Parathyroid adenoma (tissue), 2 donors: ENCODE data around the gene RPS10.

ENCODE experiments used
- H2AFZ ChIP-seq: fragments of 300-600 bp; sonication (generic); one replicate; pipeline ENCODE4 v1.7.0; 2017; ENCODE audit warnings: antibody characterized with exemption, mild to moderate bottlenecking
- H3K27ac ChIP-seq: fragments of 300-600 bp; sonication (generic); one replicate; pipeline ENCODE4 v1.7.0; 2017
- H3K27me3 ChIP-seq: fragments of 300-600 bp; sonication (generic); one replicate; pipeline ENCODE4 v1.7.0; 2017; ENCODE audit warnings: low read length; ENCODE audit not compliant: control insufficient read depth, insufficient read depth
- H3K36me3 ChIP-seq: fragments of 300-600 bp; sonication (generic); one replicate; pipeline ENCODE4 v1.7.0; 2017; ENCODE audit warnings: low read length; ENCODE audit not compliant: control insufficient read depth, insufficient read depth
- H3K4me1 ChIP-seq: fragments of 300-600 bp; sonication (generic); one replicate; pipeline ENCODE4 v1.7.0; 2017; ENCODE audit warnings: control low read depth
- H3K4me2 ChIP-seq: fragments of 300-600 bp; sonication (generic); one replicate; pipeline ENCODE4 v1.7.0; 2017; ENCODE audit warnings: low read length
- H3K4me3 ChIP-seq: fragments of 300-600 bp; sonication (generic); one replicate; pipeline ENCODE4 v1.7.0; 2017; ENCODE audit warnings: low read depth, low read length
- H3K79me2 ChIP-seq: fragments of 300-600 bp; sonication (generic); one replicate; pipeline ENCODE4 v1.7.0; 2017; ENCODE audit warnings: control low read depth
- H3K9ac ChIP-seq: fragments of 300-600 bp; sonication (generic); one replicate; pipeline ENCODE4 v1.7.0; 2017; ENCODE audit warnings: mild to moderate bottlenecking
- H3K9me3 ChIP-seq: fragments of 300-600 bp; sonication (generic); one replicate; pipeline ENCODE4 v1.7.0; 2017; ENCODE audit warnings: low read length; ENCODE audit not compliant: control insufficient read depth
- TF ChIP-seq, protein P1 (sequence below): fragments of 300-600 bp; sonication (generic); IDR thresholded peaks from one replicate; pipeline ENCODE4 v1.7.0; 2017; ENCODE audit warnings: antibody characterized with exemption, mild to moderate bottlenecking
- donor health status: primary hyperparathyroidism.

The RPS10 gene

DNA sequence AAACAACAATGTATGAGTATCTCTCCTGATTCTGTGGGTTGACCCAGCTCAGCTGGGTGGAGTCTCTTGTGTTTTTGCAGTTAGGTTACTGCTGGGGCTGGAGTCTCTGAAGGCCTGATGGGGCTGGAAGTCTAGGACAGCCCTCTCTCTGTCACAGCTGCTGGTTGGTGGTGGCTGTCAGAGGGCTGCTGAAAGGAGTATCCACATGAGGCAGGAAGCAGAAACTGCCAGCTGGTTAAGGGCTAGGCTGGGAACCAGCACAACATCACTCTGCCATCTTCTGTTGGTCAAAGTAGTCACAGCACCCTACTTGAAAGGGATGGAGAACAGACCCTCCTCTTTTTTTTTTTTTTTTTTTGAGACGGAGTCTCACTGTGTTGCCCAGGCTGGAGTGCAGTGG, 30.0 kb upstream of the RPS10 start:
- no peaks in the 10 kb centered on the region for H3K36me3 ChIP-seq

DNA sequence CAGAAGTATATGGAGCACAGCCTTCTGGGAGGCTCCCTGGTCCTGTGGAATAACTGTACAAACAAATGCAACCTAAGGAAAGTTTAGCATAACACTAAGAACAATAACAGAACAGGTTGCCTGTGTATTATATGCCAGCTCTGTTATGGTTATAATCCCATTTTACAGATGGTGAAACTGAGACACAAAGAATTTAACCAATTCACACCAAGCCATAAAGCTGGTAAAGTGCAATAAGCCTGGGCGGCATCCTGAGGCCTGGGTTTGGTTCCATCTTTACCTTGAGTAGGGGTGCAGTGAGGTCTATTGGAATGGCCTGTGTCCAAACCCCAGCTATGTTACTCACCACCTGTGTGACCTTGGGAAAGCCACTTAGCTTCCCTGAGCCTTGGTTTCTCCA, 25.3 kb upstream of the RPS10 start:
- TF ChIP-seq, protein P1, sequence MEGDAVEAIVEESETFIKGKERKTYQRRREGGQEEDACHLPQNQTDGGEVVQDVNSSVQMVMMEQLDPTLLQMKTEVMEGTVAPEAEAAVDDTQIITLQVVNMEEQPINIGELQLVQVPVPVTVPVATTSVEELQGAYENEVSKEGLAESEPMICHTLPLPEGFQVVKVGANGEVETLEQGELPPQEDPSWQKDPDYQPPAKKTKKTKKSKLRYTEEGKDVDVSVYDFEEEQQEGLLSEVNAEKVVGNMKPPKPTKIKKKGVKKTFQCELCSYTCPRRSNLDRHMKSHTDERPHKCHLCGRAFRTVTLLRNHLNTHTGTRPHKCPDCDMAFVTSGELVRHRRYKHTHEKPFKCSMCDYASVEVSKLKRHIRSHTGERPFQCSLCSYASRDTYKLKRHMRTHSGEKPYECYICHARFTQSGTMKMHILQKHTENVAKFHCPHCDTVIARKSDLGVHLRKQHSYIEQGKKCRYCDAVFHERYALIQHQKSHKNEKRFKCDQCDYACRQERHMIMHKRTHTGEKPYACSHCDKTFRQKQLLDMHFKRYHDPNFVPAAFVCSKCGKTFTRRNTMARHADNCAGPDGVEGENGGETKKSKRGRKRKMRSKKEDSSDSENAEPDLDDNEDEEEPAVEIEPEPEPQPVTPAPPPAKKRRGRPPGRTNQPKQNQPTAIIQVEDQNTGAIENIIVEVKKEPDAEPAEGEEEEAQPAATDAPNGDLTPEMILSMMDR = no peak
- H3K79me2 ChIP-seq = no peaks in the 10 kb centered on the region
- no peak overlapping the region for H3K4me2 ChIP-seq
- H3K36me3 ChIP-seq = no peaks in the 10 kb centered on the region
- no peak overlapping the region for H3K27ac ChIP-seq
- no peak overlapping the region for H3K4me3 ChIP-seq
- H3K27me3 ChIP-seq = no peaks in the 10 kb centered on the region
- H3K4me1 ChIP-seq = peaks cover 2% of the 10 kb centered on the region
- H3K9me3 ChIP-seq = no peaks in the 10 kb centered on the region
- no peak overlapping the region for H3K9ac ChIP-seq
- no peak overlapping the region for H2AFZ ChIP-seq

More for the DNA sequence above, 30.0 kb upstream of the RPS10 start:
- Histone ChIP-seq H3K4me3 (no peak overlapping the region), H3K27me3 (no peaks in the 10 kb centered on the region), H3K27ac (no peak overlapping the region), H3K4me1 (no peaks in the 10 kb centered on the region), H3K4me2 (no peak overlapping the region), H2AFZ (no peak overlapping the region), H3K9me3 (no peaks in the 10 kb centered on the region), H3K79me2 (no peaks in the 10 kb centered on the region), H3K9ac (no peak overlapping the region)
- TF ChIP-seq, protein P1 = no peak

DNA sequence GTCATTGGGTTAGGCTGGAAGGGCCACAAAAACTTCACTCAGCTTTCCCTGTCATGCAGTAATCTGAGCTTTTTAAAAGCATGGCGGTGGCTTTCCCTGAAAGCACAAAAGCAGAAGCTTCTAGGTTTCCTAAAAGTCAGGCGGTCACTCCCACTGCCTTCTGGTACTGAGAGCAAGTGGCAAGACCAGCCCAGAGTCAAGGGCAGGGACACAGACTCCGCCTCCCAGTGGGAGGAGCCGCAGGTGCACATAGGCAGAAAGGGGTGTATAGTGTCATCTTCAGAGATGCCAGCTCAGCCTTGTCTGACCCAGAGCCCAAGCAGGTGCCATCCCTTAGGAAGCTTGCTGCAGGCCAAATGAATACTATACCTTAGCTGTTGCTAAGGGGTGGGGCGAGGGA, 22.0 kb upstream of the RPS10 start:
- H3K27me3 ChIP-seq = no peaks in the 10 kb centered on the region
- H2AFZ ChIP-seq = peak overlapping the region; percentile 59
- no peak overlapping the region for H3K4me2 ChIP-seq
- H3K9ac ChIP-seq = no peak overlapping the region
- no peaks in the 10 kb centered on the region for H3K9me3 ChIP-seq
- H3K4me3 ChIP-seq = no peak overlapping the region
- no peak overlapping the region for H3K27ac ChIP-seq
- no peaks in the 10 kb centered on the region for H3K36me3 ChIP-seq
- TF ChIP-seq, protein P1 = no peak
- H3K79me2 ChIP-seq = no peaks in the 10 kb centered on the region
- peaks cover 2% of the 10 kb centered on the region for H3K4me1 ChIP-seq

DNA sequence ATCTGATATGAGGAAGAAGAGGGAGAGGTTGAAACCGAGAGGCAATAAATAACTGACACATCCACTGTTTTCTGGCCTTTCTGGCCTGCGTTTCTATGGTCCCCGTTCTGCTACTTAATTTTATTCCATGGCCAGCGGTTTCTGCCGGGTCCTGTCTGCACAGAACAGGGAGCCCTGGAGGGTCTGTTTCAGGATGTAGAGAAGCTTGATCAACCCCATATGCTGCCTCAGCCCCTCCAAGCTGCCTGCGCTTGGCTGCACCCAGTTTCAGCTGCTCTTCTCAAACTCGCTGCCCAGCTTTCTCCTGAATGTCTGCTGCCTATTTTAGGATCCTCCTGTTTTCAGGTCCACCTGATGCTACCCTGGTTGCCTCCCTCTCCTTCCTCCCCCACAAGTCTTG, 21.5 kb upstream of the RPS10 start:
- Histone ChIP-seq H3K36me3 (no peaks in the 10 kb centered on the region), H3K9ac (no peak overlapping the region), H3K79me2 (no peaks in the 10 kb centered on the region), H3K4me3 (no peak overlapping the region), H2AFZ (peak overlapping the region; percentile 59), H3K27ac (no peak overlapping the region), H3K27me3 (no peaks in the 10 kb centered on the region), H3K9me3 (no peaks in the 10 kb centered on the region), H3K4me1 (peaks cover 2% of the 10 kb centered on the region), H3K4me2 (no peak overlapping the region)
- TF ChIP-seq, protein P1 = no peak

DNA sequence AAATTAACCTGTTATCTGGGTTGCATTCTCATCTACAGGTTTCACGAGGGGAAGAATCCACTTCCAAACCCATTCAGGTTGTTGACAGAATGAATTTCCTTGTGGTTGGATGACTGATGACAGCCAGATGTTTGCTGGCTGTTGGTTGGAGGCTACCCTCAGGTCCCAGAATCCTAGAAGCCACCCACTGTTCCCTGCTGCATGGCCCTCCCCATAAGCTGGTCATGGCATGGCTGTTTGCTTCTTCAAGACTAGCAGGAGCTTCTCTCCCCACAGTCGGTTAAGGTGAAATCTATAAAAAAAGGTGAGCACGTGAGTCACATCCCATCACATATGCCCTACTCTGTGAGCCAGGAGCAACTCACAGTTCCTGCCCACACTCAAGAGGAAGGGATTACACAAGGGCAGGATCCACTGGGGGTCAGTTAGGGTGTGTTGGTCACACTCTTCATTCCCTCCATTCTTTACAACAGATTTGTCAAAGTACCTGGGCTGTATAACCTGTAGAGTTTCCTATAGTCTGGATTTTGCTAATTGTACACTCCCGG, 19.5 kb upstream of the RPS10 start:
- H3K4me1 ChIP-seq = peaks cover 2% of the 10 kb centered on the region
- no peaks in the 10 kb centered on the region for H3K27me3 ChIP-seq
- TF ChIP-seq, protein P1 = no peak
- no peak overlapping the region for H3K9ac ChIP-seq
- H3K4me2 ChIP-seq = no peak overlapping the region
- no peak overlapping the region for H3K27ac ChIP-seq
- H3K36me3 ChIP-seq = no peaks in the 10 kb centered on the region
- H3K4me3 ChIP-seq = no peak overlapping the region
- no peak overlapping the region for H2AFZ ChIP-seq
- no peaks in the 10 kb centered on the region for H3K9me3 ChIP-seq
- no peaks in the 10 kb centered on the region for H3K79me2 ChIP-seq
